Brain microvascular endothelial cell (primary cell): ENCODE results near the gene SLC27A2.

Experiments
- DNase-seq: peaks from one replicate; pipeline ENCODE4 v3.0.0-alpha.2; 2020
- H3K27ac ChIP-seq: fragments of 250-450 bp; sonication (Bioruptor Pico); 2 replicates; pipeline ENCODE4 v1.5.1; 2020; ENCODE audit warnings: mild to moderate bottlenecking, moderate library complexity
- H3K27me3 ChIP-seq: fragments of 250-450 bp; sonication (Bioruptor Pico); replicated peaks from 2 replicates; pipeline ENCODE4 v1.5.1; 2020; ENCODE audit warnings: mild to moderate bottlenecking
- H3K36me3 ChIP-seq: fragments of 250-450 bp; sonication (Bioruptor Pico); replicated peaks from 2 replicates; pipeline ENCODE4 v1.5.1; 2020; ENCODE audit warnings: mild to moderate bottlenecking
- H3K4me3 ChIP-seq: 2 replicates; pipeline ENCODE4 v1.5.1; 2011; ENCODE audit warnings: low read depth, mild to moderate bottlenecking, control low read depth, low read length, moderate library complexity
- CTCF ChIP-seq: IDR thresholded peaks from 2 replicates; pipeline ENCODE4 v1.5.1; 2011; ENCODE audit warnings: low read depth, mild to moderate bottlenecking, moderate library complexity, low read length, control low read depth, inconsistent platforms; ENCODE audit errors: missing control alignments
- in situ Hi-C: cut with HindIII; loops from 2 replicates; pipeline ENCODE4 v1.10.0; 2017; ENCODE audit warnings: low sequenced_read_pairs, low pct_ligation_motif_present

SLC27A2 gene

GRCh38 chr15:50241684-50242450 is 59.9 kb downstream of the SLC27A2 start:
- Histone ChIP-seq H3K4me3 (no peak overlapping the region), H3K36me3 (no peaks in the 10 kb centered on the region), H3K27me3 (no peaks in the 10 kb centered on the region), H3K27ac (no peak overlapping the region)
- DNase-seq: peak; percentile 26
- peak; percentile 6 for TF ChIP-seq CTCF
- in situ Hi-C loops: no loop called here

GRCh38 chr15:50244153-50244552 is 62.2 kb downstream of the SLC27A2 start:
- Histone ChIP-seq H3K4me3 (no peak overlapping the region), H3K36me3 (no peaks in the 10 kb centered on the region), H3K27me3 (no peaks in the 10 kb centered on the region), H3K27ac (no peak overlapping the region)
- in situ Hi-C loops: no loop called here
- TF ChIP-seq CTCF: no peak
- no peak for DNase-seq

- DNase-seq: no peak
- no peaks in the 10 kb centered on the region for H3K27me3 ChIP-seq
- H3K27ac ChIP-seq: no peak overlapping the region
- no peak for TF ChIP-seq CTCF
- H3K4me3 ChIP-seq: no peak overlapping the region
- no peaks in the 10 kb centered on the region for H3K36me3 ChIP-seq
- in situ Hi-C loops: no loop called here
Observed at GRCh38 chr15:50244959-50245624, 63.1 kb downstream of the SLC27A2 start.

GRCh38 chr15:50246631-50247030 is 64.6 kb downstream of the SLC27A2 start:
- in situ Hi-C loops: no loop called here
- TF ChIP-seq CTCF: no peak
- Histone ChIP-seq H3K27ac (no peak overlapping the region), H3K36me3 (no peaks in the 10 kb centered on the region), H3K27me3 (peaks cover 5% of the 10 kb centered on the region), H3K4me3 (no peak overlapping the region)
- no peak for DNase-seq

GRCh38 chr15:50247819-50248655 is 66.0 kb downstream of the SLC27A2 start:
- Histone ChIP-seq H3K36me3 (no peaks in the 10 kb centered on the region), H3K27ac (no peak overlapping the region), H3K4me3 (no peak overlapping the region), H3K27me3 (peaks cover 5% of the 10 kb centered on the region)
- DNase-seq: peak; percentile 16
- no peak for TF ChIP-seq CTCF
- in situ Hi-C loops: no loop called here
